SK-N-SH treated with all-trans-retinoic acid at 6 μM for 48 hours (cell line): ENCODE data around the gene CNTD1.

Source experiments
- ARNTL ChIP-seq: fragments of 450-650 bp; formaldehyde crosslinking; IDR thresholded peaks from 2 replicates; pipeline ENCODE4 v1.5.0; 2020; ENCODE audit warnings: low read depth, mild to moderate bottlenecking, moderate library complexity, borderline replicate concordance
- OSR1 ChIP-seq: fragments of 250-450 bp; sonication (Bioruptor Pico); IDR thresholded peaks from 2 replicates; pipeline ENCODE4 v1.8.0; 2022; ENCODE audit warnings: moderate library complexity, mild to moderate bottlenecking, inconsistent platforms
- PATZ1 ChIP-seq: fragments of 250-450 bp; sonication (Bioruptor Pico); IDR thresholded peaks from 2 replicates; pipeline ENCODE4 v1.8.0; 2020; ENCODE audit warnings: mild to moderate bottlenecking, moderate library complexity, borderline replicate concordance
- RARB ChIP-seq: fragments of 250-450 bp; sonication (Bioruptor Pico); IDR thresholded peaks from 2 replicates; pipeline ENCODE4 v1.8.0; 2021; ENCODE audit warnings: mild to moderate bottlenecking, moderate library complexity
- ZFP3 ChIP-seq: fragments of 250-450 bp; sonication (Bioruptor Pico); IDR thresholded peaks from 2 replicates; pipeline ENCODE4 v1.5.0; 2020; ENCODE audit warnings: mild to moderate bottlenecking, moderate library complexity
- ZFP30 ChIP-seq: fragments of 450-650 bp; formaldehyde crosslinking; IDR thresholded peaks from 2 replicates; pipeline ENCODE4 v1.5.0; 2022; ENCODE audit warnings: mild to moderate bottlenecking, moderate library complexity
- ZNF565 ChIP-seq: fragments of 450-650 bp; formaldehyde crosslinking; conservative IDR thresholded peaks from 2 replicates; pipeline ENCODE4 v1.5.0; 2020; ENCODE audit warnings: low read depth, mild to moderate bottlenecking, moderate library complexity
- ZNF70 ChIP-seq: fragments of 450-650 bp; formaldehyde crosslinking; IDR thresholded peaks from 2 replicates; pipeline ENCODE4 v1.5.0; 2020; ENCODE audit warnings: mild to moderate bottlenecking, moderate library complexity
- TF ChIP-seq, protein P1 (sequence below): fragments of 250-450 bp; sonication (Bioruptor Pico); IDR thresholded peaks from 2 replicates; pipeline ENCODE4 v1.5.1; 2021; ENCODE audit warnings: mild to moderate bottlenecking, moderate library complexity

GRCh38 chr17:42833767-42834422 is 35.2 kb downstream of the CNTD1 start:
- TF ChIP-seq RARB (CRISPR knock-in tag) (no peak), ZFP3 (CRISPR knock-in tag) (no peak), ZFP30 (CRISPR knock-in tag) (no peak), PATZ1 (CRISPR knock-in tag) (no peak), ARNTL (CRISPR knock-in tag) (no peak), OSR1 (CRISPR knock-in tag) (no peak), ZNF70 (no peak), ZNF565 (CRISPR knock-in tag) (no peak)
- TF ChIP-seq, protein P1, sequence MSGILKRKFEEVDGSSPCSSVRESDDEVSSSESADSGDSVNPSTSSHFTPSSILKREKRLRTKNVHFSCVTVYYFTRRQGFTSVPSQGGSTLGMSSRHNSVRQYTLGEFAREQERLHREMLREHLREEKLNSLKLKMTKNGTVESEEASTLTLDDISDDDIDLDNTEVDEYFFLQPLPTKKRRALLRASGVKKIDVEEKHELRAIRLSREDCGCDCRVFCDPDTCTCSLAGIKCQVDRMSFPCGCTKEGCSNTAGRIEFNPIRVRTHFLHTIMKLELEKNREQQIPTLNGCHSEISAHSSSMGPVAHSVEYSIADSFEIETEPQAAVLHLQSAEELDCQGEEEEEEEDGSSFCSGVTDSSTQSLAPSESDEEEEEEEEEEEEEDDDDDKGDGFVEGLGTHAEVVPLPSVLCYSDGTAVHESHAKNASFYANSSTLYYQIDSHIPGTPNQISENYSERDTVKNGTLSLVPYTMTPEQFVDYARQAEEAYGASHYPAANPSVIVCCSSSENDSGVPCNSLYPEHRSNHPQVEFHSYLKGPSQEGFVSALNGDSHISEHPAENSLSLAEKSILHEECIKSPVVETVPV (CRISPR knock-in tag) = no peak
